Loucy (cell line): ENCODE measurements around the gene GRIN2A.

Experiments used
- H2AFZ ChIP-seq: fragments of 200-600 bp; sonication (generic); 2 replicates; pipeline ENCODE4 v1.6.0; 2016; ENCODE audit warnings: antibody characterized with exemption, mild to moderate bottlenecking, low read length, moderate library complexity
- H3F3A ChIP-seq: fragments of 200-600 bp; 2 replicates; pipeline ENCODE4 v1.6.0; 2016; ENCODE audit warnings: antibody characterized with exemption, low read depth, mild to moderate bottlenecking
- H3K27me3 ChIP-seq: fragments of 200-600 bp; sonication (generic); 2 replicates; pipeline ENCODE4 v1.6.1; 2014; ENCODE audit warnings: low read length, mild to moderate bottlenecking; ENCODE audit not compliant: insufficient read depth, poor library complexity, severe bottlenecking
- H3K36me3 ChIP-seq: fragments of 200-600 bp; sonication (generic); 2 replicates; pipeline ENCODE4 v1.6.1; 2016; ENCODE audit warnings: low read length; ENCODE audit not compliant: insufficient read depth
- H3K4me1 ChIP-seq: fragments of 200-600 bp; sonication (generic); 2 replicates; pipeline ENCODE4 v1.5.1; 2014; ENCODE audit warnings: low read length, mild to moderate bottlenecking; ENCODE audit not compliant: insufficient read depth, poor library complexity, severe bottlenecking
- H3K4me2 ChIP-seq: fragments of 200-600 bp; sonication (generic); 2 replicates; pipeline ENCODE4 v1.6.0; 2014; ENCODE audit warnings: antibody characterized with exemption, low read length, low read depth, mild to moderate bottlenecking; ENCODE audit not compliant: poor library complexity, severe bottlenecking
- H3K4me3 ChIP-seq: fragments of 200-600 bp; sonication (generic); 2 replicates; pipeline ENCODE4 v1.5.1; 2014; ENCODE audit warnings: low read length, mild to moderate bottlenecking, mixed read lengths; ENCODE audit not compliant: poor library complexity, severe bottlenecking
- H3K79me2 ChIP-seq: fragments of 200-600 bp; sonication (generic); 2 replicates; pipeline ENCODE4 v1.6.1; 2014; ENCODE audit warnings: low read length; ENCODE audit not compliant: insufficient read depth
- H3K9ac ChIP-seq: fragments of 200-600 bp; sonication (generic); 2 replicates; pipeline ENCODE4 v1.6.0; 2014; ENCODE audit warnings: mild to moderate bottlenecking, low read depth, low read length, moderate library complexity; ENCODE audit not compliant: poor library complexity, severe bottlenecking
- H3K9me2 ChIP-seq: fragments of 200-600 bp; sonication (generic); replicated peaks from 2 replicates; pipeline ENCODE4 v1.6.1; 2016; ENCODE audit warnings: low read depth, low read length, mixed read lengths
- H3K9me3 ChIP-seq: fragments of 200-600 bp; sonication (generic); 2 replicates; pipeline ENCODE4 v1.6.1; 2014; ENCODE audit warnings: mild to moderate bottlenecking, antibody characterized with exemption, low read length, low read depth; ENCODE audit not compliant: insufficient read depth
- H4K20me1 ChIP-seq: fragments of 200-600 bp; sonication (generic); 2 replicates; pipeline ENCODE4 v1.6.0; 2014; ENCODE audit warnings: antibody characterized with exemption, low read length, mild to moderate bottlenecking; ENCODE audit not compliant: insufficient read depth, poor library complexity, severe bottlenecking
- CTCF ChIP-seq: fragments of 200-600 bp; sonication (generic); conservative IDR thresholded peaks from 2 replicates; pipeline ENCODE4 v1.5.1; 2014; ENCODE audit warnings: mild to moderate bottlenecking, antibody characterized with exemption, low read length
- EZH2phosphoT487 ChIP-seq: fragments of 200-600 bp; IDR thresholded peaks from 2 replicates; pipeline ENCODE4 v1.6.1; 2018; ENCODE audit warnings: antibody characterized with exemption, mild to moderate bottlenecking, moderate library complexity, borderline replicate concordance

GRIN2A gene

GRCh38 chr16:9904526-9904925 is 277.7 kb downstream of the GRIN2A start:
- Histone ChIP-seq H3F3A (no peaks in the 10 kb centered on the region), H3K4me2 (no peak overlapping the region), H4K20me1 (no peaks in the 10 kb centered on the region), H3K9me2 (no peaks in the 10 kb centered on the region), H3K27me3 (no peaks in the 10 kb centered on the region), H3K9me3 (no peaks in the 10 kb centered on the region), H2AFZ (no peak overlapping the region), H3K4me1 (no peaks in the 10 kb centered on the region), H3K36me3 (no peaks in the 10 kb centered on the region), H3K79me2 (no peaks in the 10 kb centered on the region), H3K4me3 (no peak overlapping the region), H3K9ac (no peak overlapping the region)
- TF ChIP-seq EZH2phosphoT487 (no peak), CTCF (no peak)

GRCh38 chr16:9900576-9900975 is 281.7 kb downstream of the GRIN2A start:
- Histone ChIP-seq H2AFZ (no peak overlapping the region), H3K4me2 (no peak overlapping the region), H4K20me1 (no peaks in the 10 kb centered on the region), H3K27me3 (no peaks in the 10 kb centered on the region), H3K9ac (no peak overlapping the region), H3K9me2 (no peaks in the 10 kb centered on the region), H3K4me3 (no peak overlapping the region), H3K4me1 (no peaks in the 10 kb centered on the region), H3K9me3 (no peaks in the 10 kb centered on the region), H3K79me2 (no peaks in the 10 kb centered on the region), H3F3A (no peaks in the 10 kb centered on the region), H3K36me3 (no peaks in the 10 kb centered on the region)
- TF ChIP-seq CTCF, result no peak
- no peak for TF ChIP-seq EZH2phosphoT487

GRCh38 chr16:9898555-9898954 is 283.7 kb downstream of the GRIN2A start:
- Histone ChIP-seq H3F3A (no peaks in the 10 kb centered on the region), H3K4me3 (no peak overlapping the region), H3K79me2 (no peaks in the 10 kb centered on the region), H3K9ac (no peak overlapping the region), H3K9me3 (no peaks in the 10 kb centered on the region), H3K27me3 (no peaks in the 10 kb centered on the region), H3K9me2 (no peaks in the 10 kb centered on the region), H2AFZ (no peak overlapping the region), H3K4me2 (no peak overlapping the region), H4K20me1 (no peaks in the 10 kb centered on the region), H3K4me1 (no peaks in the 10 kb centered on the region), H3K36me3 (no peaks in the 10 kb centered on the region)
- TF ChIP-seq EZH2phosphoT487 (no peak), CTCF (no peak)
